Lower leg skin (tissue), 4 donors: ENCODE data around the gene C21orf91. TPM values are rescaled to one million over a fixed set of nuclear protein-coding genes. Genes with fewer than 3 reads are reported as not detected.
A peak's percentile ranks its signal among the peaks of the same experiment; 100 is the strongest.

Source experiments
- DNase-seq, 2 donors: peaks; one replicate each; pipeline ENCODE4 v3.0.0-alpha.2; 2019; ENCODE audit warnings: low spot score in 2 of 2
- H3K4me3 ChIP-seq: fragments of 200-600 bp; sonication (generic); 2 replicates; pipeline ENCODE4 v1.5.1; 2017; ENCODE audit warnings: mild to moderate bottlenecking, low read depth; ENCODE audit not compliant: poor library complexity, severe bottlenecking
- POLR2A ChIP-seq, 2 donors: fragments of 450-650 bp; IDR thresholded peaks; one replicate each; pipeline ENCODE4 v1.6.1; 2016 to 2017; ENCODE audit warnings: antibody characterized with exemption in 2 of 2, mild to moderate bottlenecking in 1 of 2, moderate library complexity in 1 of 2
- WGBS, 2 donors: methylation state at CpG; one replicate each; pipeline ENCODE4 v1.1.5; 2018; 5-methylcytosine and 5-hydroxymethylcytosine counted together
- intact Hi-C: fragments of 100-400 bp; cut with DNase I; formaldehyde crosslinking; loops from one replicate; pipeline ENCODE4 v1.15.0; 2023; ENCODE audit warnings: low total_unique reads
- total RNA-seq, 4 donors: library from RNA; depleted of rRNA; stranded (reverse); fragments of >200 nt; gene quantifications; one replicate each; pipeline ENCODE4 v1.1.0, GENCODE V29; 2016
- TF ChIP-seq, protein P1 (sequence below), 3 donors: fragments of 450-650 bp; IDR thresholded peaks; one replicate each; pipeline ENCODE4 v1.5.1; 2016; ENCODE audit warnings: antibody characterized with exemption in 3 of 3, mild to moderate bottlenecking in 3 of 3, moderate library complexity in 2 of 3

Gene C21orf91
- 10 to 100 TPM; 14.1 to 24.5 (median 17.2) TPM for total RNA-seq

DNA sequence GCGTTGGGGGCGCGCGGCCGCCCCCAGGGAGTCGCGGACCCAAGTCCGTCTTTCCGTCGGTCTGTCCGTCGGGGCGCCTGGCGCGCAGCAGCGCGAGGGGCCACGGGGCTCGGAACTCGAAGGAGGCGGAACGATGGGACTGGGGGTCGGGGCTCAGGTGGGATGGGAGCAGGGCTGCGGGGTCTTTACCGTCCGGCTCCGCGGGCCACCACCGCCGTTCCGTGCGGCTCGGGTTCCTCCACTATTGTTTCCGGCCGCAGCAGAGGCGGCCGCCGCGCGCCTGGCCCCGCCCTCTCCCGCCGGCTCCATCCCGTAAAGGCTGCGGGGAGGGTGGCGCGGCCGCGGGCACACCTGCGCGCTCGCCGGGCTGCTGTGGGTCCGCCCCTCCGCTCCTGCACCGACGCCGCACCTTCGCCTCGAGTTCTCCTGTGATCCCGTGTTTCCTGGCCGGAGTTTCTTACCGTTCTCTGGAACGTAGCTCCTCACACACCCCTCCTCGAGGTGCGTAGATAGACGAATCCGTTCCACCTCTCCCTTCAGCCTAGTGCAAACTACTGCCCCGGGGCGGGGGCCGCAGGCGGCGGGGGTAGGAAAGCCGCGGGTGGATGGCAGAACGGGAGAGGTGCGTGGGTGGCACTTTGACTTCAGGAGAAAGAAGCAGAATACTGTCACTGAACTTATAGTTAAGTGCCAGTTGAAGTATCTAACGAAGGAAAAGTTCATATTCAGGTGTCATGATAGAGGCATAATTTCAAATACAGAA lies at the start of gene C21orf91:
Gene C21orf91 (minus strand): TSS at position 243 of the 763 bp plus-strand sequence. CDS start 1,038 bp downstream, outside the sequence.
- TF ChIP-seq POLR2A (IDR thresholded peaks at IDR 0.05) = peak in 1 of 2 donors; percentile 16
- TF ChIP-seq, protein P1, sequence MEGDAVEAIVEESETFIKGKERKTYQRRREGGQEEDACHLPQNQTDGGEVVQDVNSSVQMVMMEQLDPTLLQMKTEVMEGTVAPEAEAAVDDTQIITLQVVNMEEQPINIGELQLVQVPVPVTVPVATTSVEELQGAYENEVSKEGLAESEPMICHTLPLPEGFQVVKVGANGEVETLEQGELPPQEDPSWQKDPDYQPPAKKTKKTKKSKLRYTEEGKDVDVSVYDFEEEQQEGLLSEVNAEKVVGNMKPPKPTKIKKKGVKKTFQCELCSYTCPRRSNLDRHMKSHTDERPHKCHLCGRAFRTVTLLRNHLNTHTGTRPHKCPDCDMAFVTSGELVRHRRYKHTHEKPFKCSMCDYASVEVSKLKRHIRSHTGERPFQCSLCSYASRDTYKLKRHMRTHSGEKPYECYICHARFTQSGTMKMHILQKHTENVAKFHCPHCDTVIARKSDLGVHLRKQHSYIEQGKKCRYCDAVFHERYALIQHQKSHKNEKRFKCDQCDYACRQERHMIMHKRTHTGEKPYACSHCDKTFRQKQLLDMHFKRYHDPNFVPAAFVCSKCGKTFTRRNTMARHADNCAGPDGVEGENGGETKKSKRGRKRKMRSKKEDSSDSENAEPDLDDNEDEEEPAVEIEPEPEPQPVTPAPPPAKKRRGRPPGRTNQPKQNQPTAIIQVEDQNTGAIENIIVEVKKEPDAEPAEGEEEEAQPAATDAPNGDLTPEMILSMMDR (IDR thresholded peaks at IDR 0.05) = no peak
- H3K4me3 ChIP-seq = peak within 1 kb of the TSS; percentile 82
- WGBS, 2 donors = 0 to 1% methylated on average over 19 to 60 of the region's 78 CpGs
- peak; percentile 85 to 97 for DNase-seq
- intact Hi-C loops = no loop called here

DNA sequence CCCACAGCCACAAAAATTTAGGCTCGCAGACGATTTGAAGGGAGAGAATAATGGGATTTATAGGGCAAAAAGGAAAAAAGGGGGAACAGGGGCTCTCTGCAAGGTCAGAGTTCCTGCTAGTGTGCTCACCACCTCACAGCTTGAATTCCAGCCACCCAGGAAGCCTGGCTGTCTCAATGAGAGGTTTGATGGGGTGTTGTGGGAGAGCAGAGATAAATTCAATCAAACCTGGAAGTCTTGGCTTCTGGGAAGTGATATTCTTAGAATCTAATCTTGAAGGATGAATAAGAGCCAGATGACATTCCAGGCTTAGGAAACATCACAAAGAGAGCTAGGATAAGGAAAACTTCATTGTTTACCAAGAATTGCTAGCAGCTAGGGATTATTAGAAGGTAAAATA lies 47.4 kb upstream of the C21orf91 start:
- WGBS, 2 donors = 89 to 90% methylated on average over 2 of the region's 2 CpGs
- H3K4me3 ChIP-seq = no peak overlapping the region
- intact Hi-C loops = no loop called here
- no peak for DNase-seq
- TF ChIP-seq, protein P1 (IDR thresholded peaks at IDR 0.05) = no peak
- no peak for TF ChIP-seq POLR2A (IDR thresholded peaks at IDR 0.05)

DNA sequence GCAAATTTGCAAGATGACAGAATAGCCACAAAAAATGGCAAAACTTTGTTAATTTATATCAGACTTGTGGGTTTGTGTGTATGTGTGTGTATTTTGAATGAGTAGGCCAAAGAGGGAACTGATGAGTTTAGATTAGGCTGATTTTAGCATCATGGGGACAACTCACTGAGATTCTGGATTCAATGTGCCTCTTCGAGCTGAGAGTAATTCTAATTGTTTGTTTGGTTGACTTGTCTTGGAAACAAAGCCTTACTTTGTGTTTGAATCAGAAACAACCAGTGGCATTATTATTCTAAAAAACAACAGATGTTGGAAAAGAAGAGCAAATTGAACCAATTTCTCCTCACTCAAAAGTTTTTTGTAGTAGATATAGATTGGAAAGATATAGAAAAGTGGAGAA lies 40.5 kb upstream of the C21orf91 start:
- H3K4me3 ChIP-seq = no peak overlapping the region
- intact Hi-C loops = no loop called here
- no peak for DNase-seq
- TF ChIP-seq POLR2A (IDR thresholded peaks at IDR 0.05) = no peak
- TF ChIP-seq, protein P1 (IDR thresholded peaks at IDR 0.05) = no peak
- 61 to 76% methylated on average over 1 of the region's 1 CpG for WGBS, 2 donors

DNA sequence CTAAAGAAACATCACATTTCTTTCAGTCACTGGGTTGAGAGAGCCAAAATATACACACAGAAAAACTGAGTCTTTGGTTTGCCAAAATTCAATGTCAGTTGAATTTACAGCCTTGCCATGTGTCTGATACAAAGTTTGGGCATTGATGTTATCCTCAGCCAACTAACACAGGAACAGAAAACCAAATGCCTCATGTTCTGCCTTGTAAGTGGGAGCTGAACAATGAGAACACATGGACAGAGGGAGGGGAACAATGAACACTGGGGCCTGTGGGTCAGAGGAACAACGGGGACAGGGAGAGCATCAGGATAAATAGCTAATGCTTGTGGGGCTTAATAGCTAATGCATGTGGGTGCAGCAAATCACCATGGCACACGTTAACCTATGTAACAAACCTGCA lies 39.6 kb upstream of the C21orf91 start:
- DNase-seq = no peak
- intact Hi-C loops = no loop called here
- TF ChIP-seq POLR2A (IDR thresholded peaks at IDR 0.05) = no peak
- TF ChIP-seq, protein P1 (IDR thresholded peaks at IDR 0.05) = no peak
- H3K4me3 ChIP-seq = no peak overlapping the region
- 48 to 79% methylated on average over 2 of the region's 2 CpGs for WGBS, 2 donors

DNA sequence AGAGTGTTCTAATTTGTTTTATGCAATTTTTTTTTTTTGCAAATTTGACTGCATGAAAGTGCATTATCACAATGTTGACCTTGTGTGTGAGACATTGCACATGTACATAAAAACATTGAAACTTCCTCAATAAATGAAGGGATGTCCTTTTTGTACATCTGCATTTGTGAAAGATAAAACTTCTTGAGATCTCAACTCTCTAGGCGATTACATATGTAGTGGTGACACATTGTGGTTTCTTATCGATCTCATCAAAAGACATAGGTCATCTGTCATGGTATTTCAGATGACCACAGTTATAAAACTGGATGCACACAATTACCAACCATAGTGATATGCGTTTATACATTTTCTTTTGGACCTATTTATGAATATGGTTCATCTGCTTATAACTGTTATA lies 35.6 kb upstream of the C21orf91 start:
- no peak for TF ChIP-seq POLR2A (IDR thresholded peaks at IDR 0.05)
- TF ChIP-seq, protein P1 (IDR thresholded peaks at IDR 0.05) = no peak
- no peak overlapping the region for H3K4me3 ChIP-seq
- 89 to 92% methylated on average over 3 of the region's 3 CpGs for WGBS, 2 donors
- DNase-seq = no peak
- intact Hi-C loops = no loop called here
